Bronchial smooth muscle cell (primary cell): Measurements from ENCODE around the gene MDM1. TPM values are rescaled to one million over a fixed set of nuclear protein-coding genes. Genes with fewer than 3 reads are reported as not detected.

ENCODE experiments used
- total RNA-seq: library from RNA; depleted of rRNA; stranded (reverse); fragments of >200 nt; gene quantifications from 2 replicates; pipeline ENCODE4 v1.2.1, GENCODE V29; 2014

MDM1 gene, protein sequence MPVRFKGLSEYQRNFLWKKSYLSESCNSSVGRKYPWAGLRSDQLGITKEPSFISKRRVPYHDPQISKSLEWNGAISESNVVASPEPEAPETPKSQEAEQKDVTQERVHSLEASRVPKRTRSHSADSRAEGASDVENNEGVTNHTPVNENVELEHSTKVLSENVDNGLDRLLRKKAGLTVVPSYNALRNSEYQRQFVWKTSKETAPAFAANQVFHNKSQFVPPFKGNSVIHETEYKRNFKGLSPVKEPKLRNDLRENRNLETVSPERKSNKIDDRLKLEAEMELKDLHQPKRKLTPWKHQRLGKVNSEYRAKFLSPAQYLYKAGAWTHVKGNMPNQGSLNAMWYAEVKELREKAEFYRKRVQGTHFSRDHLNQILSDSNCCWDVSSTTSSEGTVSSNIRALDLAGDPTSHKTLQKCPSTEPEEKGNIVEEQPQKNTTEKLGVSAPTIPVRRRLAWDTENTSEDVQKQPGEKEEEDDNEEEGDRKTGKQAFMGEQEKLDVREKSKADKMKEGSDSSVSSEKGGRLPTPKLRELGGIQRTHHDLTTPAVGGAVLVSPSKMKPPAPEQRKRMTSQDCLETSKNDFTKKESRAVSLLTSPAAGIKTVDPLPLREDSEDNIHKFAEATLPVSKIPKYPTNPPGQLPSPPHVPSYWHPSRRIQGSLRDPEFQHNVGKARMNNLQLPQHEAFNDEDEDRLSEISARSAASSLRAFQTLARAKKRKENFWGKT
- total RNA-seq, result 6.1 and 10.7 TPM in 2 replicates

DNA sequence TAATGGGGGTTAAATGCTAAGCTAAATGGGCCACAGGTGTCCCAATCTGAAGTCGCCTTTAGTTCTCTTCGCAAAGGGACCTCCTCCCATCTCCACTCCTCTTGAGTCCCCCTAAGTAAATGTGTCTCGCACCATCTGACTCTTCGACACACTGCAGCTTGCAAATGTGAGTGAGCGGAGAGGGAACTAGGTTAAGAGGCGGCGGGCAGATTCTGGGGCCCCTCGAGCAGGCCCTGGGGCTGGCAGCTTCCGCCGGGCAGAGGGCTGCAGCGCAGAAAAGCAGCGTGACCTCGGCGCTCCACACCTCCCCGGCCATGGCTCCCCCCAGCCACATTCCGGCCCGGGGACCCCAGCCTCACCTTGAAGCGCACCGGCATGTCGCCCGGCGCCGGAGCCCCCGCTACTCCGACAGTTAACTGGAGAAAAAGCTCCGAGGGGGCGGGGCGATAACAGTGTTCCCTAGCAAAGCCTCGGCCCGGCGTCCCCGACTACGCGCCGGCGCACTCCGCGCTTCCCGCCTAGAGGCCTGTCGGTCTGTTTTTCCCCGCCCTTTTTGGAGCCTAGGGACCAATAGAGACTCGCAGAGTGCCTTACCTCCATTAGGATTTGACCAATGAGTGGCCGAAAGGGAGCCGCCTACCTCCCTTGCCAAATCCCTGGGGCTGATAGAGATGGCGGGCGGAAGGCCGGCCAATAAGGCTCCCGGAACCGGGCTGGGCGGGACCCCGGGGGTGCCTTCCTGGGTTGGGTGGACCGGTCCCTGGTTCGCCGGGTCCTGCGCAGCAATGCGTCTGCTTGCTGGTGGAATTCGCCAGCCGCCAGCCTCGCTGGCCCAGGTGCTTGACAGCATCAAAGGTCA lies at the start of gene MDM1:
MDM1 (minus strand) TSS at position 494 of the 859 bp plus-strand sequence; CDS start at position 377, 117 bp downstream.

DNA sequence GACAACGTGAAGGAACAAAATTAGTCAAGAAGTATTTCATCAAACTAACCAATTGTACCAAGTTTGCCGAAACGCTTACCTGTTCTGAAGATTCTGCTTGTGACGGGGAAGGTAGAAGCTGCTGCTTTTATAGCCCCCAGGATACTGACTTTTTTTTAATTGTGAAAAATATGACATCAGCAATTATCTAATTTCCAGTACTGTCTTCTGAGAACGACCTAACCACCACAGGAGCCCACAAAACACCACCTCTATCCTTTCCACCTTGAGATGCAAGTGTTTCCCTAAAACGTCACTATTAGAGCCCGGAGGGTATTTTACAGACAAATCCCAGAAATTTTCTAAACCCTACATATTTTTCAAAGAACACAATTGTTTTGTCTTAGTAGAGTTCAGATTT lies 78.7 kb downstream of the MDM1 start, which contains the start of gene IL22:
IL22 (minus strand) TSS at position 101 of the 400 bp plus-strand sequence. CDS start 156 bp downstream, outside the sequence.

Other genes starting within 250 kb of the MDM1 start
- not detected in 2 replicates for gene IFNG, start 172.6 kb downstream of the MDM1 start, total RNA-seq
- gene IL26, start 106.6 kb downstream of the MDM1 start, total RNA-seq, result not detected in 2 replicates
- gene IL22, start 78.8 kb downstream of the MDM1 start, total RNA-seq, result not detected in 2 replicates